Nephron progenitor cell (in vitro differentiated cells): ENCODE results near the gene PODXL.
A peak's percentile ranks its signal among the peaks of the same experiment; 100 is the strongest.

Experiments used
- DNase-seq: peaks from one replicate; pipeline ENCODE4 v3.0.0; 2021
- H3K27ac Mint-ChIP-seq: 2 replicates; pipeline ENCODE4 v1.8.0; 2021; ENCODE audit warnings: mild to moderate bottlenecking, moderate library complexity, mixed read lengths
- H3K27me3 Mint-ChIP-seq: 2 replicates; pipeline ENCODE4 v1.8.0; 2021; ENCODE audit warnings: mild to moderate bottlenecking, low read depth, mixed read lengths; ENCODE audit not compliant: poor library complexity
- H3K36me3 Mint-ChIP-seq: 2 replicates; pipeline ENCODE4 v1.8.0; 2021; ENCODE audit warnings: low read depth, mixed read lengths
- H3K4me1 Mint-ChIP-seq: 2 replicates; pipeline ENCODE4 v1.8.0; 2021; ENCODE audit warnings: mixed read lengths
- H3K4me3 Mint-ChIP-seq: 2 replicates; pipeline ENCODE4 v1.8.0; 2021; ENCODE audit warnings: mild to moderate bottlenecking, moderate library complexity, mixed read lengths
- H3K9me3 Mint-ChIP-seq: 2 replicates; pipeline ENCODE4 v1.8.0; 2021; ENCODE audit warnings: mild to moderate bottlenecking, moderate library complexity, mixed read lengths
- TF ChIP-seq, protein P1 (sequence below): fragments of 200-600 bp; sonication (generic); IDR thresholded peaks from 2 replicates; pipeline ENCODE4 v1.5.0; 2021; ENCODE audit warnings: antibody characterized with exemption

The PODXL gene

DNA sequence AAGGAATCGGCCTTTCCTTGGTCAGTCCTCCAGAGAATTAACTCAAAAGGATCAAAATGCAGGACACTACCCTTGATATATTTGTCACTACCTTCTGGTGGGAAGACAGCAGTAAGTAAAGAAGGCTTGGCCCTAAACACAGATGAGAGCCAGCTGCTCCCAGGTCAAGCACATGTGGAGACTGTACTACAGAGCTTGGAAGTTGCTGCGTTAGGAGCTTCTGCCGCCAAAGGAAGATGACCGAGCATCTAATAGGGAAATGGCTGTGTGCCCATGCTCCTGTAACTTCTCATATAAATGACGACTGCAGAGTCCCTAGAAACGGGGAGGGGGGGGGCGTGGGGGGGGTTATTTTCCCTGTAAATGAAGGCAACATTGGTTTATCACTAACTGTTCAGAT is 59.0 kb downstream of the PODXL start:
- peaks cover 14% of the 10 kb centered on the region for H3K4me1 Mint-ChIP-seq
- TF ChIP-seq, protein P1, sequence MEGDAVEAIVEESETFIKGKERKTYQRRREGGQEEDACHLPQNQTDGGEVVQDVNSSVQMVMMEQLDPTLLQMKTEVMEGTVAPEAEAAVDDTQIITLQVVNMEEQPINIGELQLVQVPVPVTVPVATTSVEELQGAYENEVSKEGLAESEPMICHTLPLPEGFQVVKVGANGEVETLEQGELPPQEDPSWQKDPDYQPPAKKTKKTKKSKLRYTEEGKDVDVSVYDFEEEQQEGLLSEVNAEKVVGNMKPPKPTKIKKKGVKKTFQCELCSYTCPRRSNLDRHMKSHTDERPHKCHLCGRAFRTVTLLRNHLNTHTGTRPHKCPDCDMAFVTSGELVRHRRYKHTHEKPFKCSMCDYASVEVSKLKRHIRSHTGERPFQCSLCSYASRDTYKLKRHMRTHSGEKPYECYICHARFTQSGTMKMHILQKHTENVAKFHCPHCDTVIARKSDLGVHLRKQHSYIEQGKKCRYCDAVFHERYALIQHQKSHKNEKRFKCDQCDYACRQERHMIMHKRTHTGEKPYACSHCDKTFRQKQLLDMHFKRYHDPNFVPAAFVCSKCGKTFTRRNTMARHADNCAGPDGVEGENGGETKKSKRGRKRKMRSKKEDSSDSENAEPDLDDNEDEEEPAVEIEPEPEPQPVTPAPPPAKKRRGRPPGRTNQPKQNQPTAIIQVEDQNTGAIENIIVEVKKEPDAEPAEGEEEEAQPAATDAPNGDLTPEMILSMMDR = no peak
- H3K9me3 Mint-ChIP-seq = no peaks in the 10 kb centered on the region
- no peak for DNase-seq
- H3K27me3 Mint-ChIP-seq = no peaks in the 10 kb centered on the region
- H3K27ac Mint-ChIP-seq = peak overlapping the region; percentile 25
- no peak overlapping the region for H3K4me3 Mint-ChIP-seq
- H3K36me3 Mint-ChIP-seq = peaks cover 38% of the 10 kb centered on the region

DNA sequence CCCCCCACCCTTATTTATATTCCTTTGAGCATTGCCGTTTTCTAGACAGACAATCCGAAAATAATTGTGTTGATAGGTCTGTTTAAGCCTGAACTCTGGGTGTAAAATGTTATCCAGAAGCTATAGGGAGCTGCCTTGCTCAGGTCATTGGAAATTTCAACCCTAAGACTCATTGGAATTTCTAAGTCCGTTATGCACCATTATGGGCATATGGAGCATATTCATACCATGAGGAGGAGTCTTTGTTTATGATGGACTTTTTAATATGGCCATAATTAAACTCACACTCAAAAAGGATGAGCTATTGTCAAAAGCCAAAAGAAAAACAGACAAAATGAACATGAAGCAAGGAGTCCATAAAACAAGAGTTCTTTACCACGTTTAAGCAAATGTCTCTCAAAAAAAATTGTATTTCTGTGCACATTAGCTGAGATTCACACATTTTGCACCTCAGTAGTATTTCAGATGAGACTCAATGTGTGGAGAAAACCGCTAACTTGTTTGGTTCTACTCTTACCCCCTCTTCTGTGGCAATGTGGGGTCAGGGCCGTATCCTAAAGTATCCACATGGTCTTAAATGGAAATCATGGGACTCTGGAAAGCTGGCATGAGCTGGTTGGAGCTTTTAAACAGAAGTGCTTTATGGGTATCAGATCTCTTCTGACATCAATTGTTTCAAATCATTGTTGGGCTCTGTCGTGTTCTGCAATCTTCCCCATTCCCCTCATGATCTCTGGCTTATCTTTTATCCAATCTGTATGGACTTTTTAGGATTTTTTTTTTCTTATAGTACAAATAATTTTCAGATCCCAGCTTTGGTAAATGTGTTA is 60.5 kb downstream of the PODXL start:
- H3K27ac Mint-ChIP-seq = no peak overlapping the region
- no peak overlapping the region for H3K4me3 Mint-ChIP-seq
- no peaks in the 10 kb centered on the region for H3K27me3 Mint-ChIP-seq
- H3K36me3 Mint-ChIP-seq = peaks cover 45% of the 10 kb centered on the region
- no peaks in the 10 kb centered on the region for H3K4me1 Mint-ChIP-seq
- DNase-seq = no peak
- no peaks in the 10 kb centered on the region for H3K9me3 Mint-ChIP-seq
- TF ChIP-seq, protein P1 = no peak

DNA sequence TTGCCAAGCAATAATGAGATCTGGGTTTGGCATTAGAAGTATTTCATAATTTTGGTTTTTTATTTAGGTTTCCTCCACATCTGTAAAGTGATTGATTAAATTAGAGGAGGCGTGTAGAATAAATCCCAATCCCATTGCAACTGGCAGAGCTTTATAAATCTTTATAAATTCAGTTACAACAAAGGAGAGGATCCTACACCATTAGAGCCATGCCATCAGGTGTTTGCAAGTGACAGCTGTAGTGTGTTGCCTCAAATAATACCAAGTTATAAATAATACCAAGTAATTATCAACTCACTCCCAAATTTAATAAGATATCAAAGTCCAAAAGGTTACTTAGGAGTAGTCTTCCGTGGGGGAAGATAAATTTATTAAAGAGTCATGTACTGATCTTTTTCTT is 62.2 kb downstream of the PODXL start:
- TF ChIP-seq, protein P1 = no peak
- Mint-ChIP-seq H3K9me3 (no peaks in the 10 kb centered on the region), H3K36me3 (peaks cover 34% of the 10 kb centered on the region), H3K27ac (no peak overlapping the region), H3K27me3 (no peaks in the 10 kb centered on the region), H3K4me1 (no peaks in the 10 kb centered on the region), H3K4me3 (no peak overlapping the region)
- DNase-seq = no peak

DNA sequence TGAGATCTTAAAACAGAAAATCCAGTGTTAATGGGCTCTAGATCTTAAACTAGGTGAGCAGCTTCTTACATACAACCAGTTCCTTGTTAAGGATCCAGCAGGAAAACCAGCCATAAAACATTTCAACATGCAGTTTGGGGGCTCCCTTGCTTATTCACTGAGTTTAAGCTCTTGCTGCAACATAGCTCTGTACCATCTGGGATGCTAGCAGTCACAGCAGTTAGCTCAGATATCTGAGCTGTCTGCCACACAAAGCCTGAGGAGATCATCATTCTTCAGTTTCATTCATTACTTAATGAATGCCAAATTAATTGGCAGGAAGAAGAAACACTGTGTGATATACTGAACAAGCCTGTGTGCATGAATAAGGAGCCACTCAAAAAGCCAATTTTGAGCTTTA is 62.8 kb downstream of the PODXL start:
- DNase-seq = no peak
- TF ChIP-seq, protein P1 = no peak
- Mint-ChIP-seq H3K4me3 (no peak overlapping the region), H3K27ac (no peak overlapping the region), H3K27me3 (no peaks in the 10 kb centered on the region), H3K4me1 (no peaks in the 10 kb centered on the region), H3K9me3 (no peaks in the 10 kb centered on the region), H3K36me3 (peaks cover 28% of the 10 kb centered on the region)

DNA sequence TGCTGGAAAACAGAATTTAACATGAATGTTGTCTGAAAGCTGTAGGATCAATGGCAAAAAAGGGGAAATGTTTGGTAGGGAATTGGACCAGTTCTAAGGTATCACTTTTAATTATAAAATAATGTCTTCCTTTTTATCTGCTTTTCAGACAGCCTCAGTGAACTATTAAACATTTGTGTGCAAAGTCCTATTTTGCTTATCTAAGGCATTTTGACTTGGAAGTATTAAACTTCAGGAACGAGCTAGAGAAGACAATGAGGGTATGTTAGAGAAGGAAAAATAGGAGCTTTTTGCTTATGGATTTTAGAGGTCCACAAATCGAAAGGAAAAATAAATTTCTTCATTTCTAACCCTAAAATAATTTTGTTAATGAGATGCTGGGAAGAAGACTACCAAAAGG is 63.3 kb downstream of the PODXL start:
- H3K27ac Mint-ChIP-seq = no peak overlapping the region
- H3K36me3 Mint-ChIP-seq = peaks cover 27% of the 10 kb centered on the region
- H3K27me3 Mint-ChIP-seq = peaks cover 1% of the 10 kb centered on the region
- TF ChIP-seq, protein P1 = no peak
- H3K4me1 Mint-ChIP-seq = no peaks in the 10 kb centered on the region
- DNase-seq = no peak
- H3K4me3 Mint-ChIP-seq = no peak overlapping the region
- H3K9me3 Mint-ChIP-seq = no peaks in the 10 kb centered on the region

DNA sequence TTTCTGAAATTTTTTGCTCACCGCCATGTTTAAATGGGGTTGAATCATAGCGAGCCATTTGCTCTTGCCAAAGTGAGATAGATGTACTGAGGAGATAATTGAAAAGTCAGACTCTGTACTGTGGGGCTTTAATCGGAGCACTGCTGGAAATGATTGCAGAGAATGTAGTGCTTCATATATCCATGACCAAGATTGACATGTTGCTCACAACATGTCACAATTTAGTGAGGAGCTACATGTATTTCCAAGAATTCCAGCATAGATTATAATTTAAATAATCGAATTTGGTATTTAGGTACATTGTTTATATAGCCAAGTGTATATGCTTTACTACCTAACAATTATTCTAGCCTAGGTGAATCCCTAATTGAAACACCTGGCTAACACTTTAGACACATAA is 66.5 kb downstream of the PODXL start:
- TF ChIP-seq, protein P1 = no peak
- no peaks in the 10 kb centered on the region for H3K4me1 Mint-ChIP-seq
- no peaks in the 10 kb centered on the region for H3K9me3 Mint-ChIP-seq
- no peak for DNase-seq
- peaks cover 4% of the 10 kb centered on the region for H3K27me3 Mint-ChIP-seq
- H3K4me3 Mint-ChIP-seq = no peak overlapping the region
- H3K27ac Mint-ChIP-seq = no peak overlapping the region
- H3K36me3 Mint-ChIP-seq = peaks cover 12% of the 10 kb centered on the region
